Stimulated activated CD8-positive, alpha-beta memory T cell treated with anti-CD3 and anti-CD28 coated beads, Interleukin-7, amount 100 ng/mL, for 48 hours (primary cell): ENCODE data around the gene FIBIN.
"Not testable (repeated sequence)": the region's sequence is repeated elsewhere in the genome, so short reads cannot be mapped to it uniquely, and the experiment has no call there.

Experiments
- DNase-seq, 2 donors: peaks; one replicate each; pipeline ENCODE4 v3.0.0-alpha.2; 2020; ENCODE audit warnings: low read depth in 1 of 2; ENCODE audit errors: extremely low read depth in 1 of 2

The FIBIN gene

GRCh38 chr11:26993965-26994457 is at the start of gene FIBIN:
TSS of gene FIBIN (plus strand) at chr11:26994112. CDS start at chr11:26994527, 415 bp downstream.
- no peak for DNase-seq

GRCh38 chr11:26944866-26945664 is 48.8 kb upstream of the FIBIN start:
- no peak for DNase-seq

- DNase-seq = no peak
Observed at GRCh38 chr11:26946257-26946716, 47.6 kb upstream of the FIBIN start.

GRCh38 chr11:26947379-26947844 is 46.5 kb upstream of the FIBIN start:
- DNase-seq = no peak

- DNase-seq = no peak
Observed at GRCh38 chr11:26947904-26948639, 45.8 kb upstream of the FIBIN start.

- no peak for DNase-seq
Observed at GRCh38 chr11:26948881-26949280, 45.0 kb upstream of the FIBIN start.

- DNase-seq = no peak
Observed at GRCh38 chr11:26949846-26950245, 44.1 kb upstream of the FIBIN start.

- no peak for DNase-seq
Observed at GRCh38 chr11:26950260-26950719, 43.6 kb upstream of the FIBIN start.

GRCh38 chr11:26951809-26952515 is 42.0 kb upstream of the FIBIN start:
- no peak for DNase-seq

- no peak for DNase-seq
Observed at GRCh38 chr11:26953770-26954392, 40.0 kb upstream of the FIBIN start.

- DNase-seq = no peak
Observed at GRCh38 chr11:26958005-26958701, 35.8 kb upstream of the FIBIN start.

GRCh38 chr11:26958702-26959049 is 35.2 kb upstream of the FIBIN start:
- no peak for DNase-seq

- no peak for DNase-seq
Observed at GRCh38 chr11:26960281-26960680, 33.6 kb upstream of the FIBIN start.

- no peak for DNase-seq
Observed at GRCh38 chr11:26963764-26964163, 30.1 kb upstream of the FIBIN start.

- no peak for DNase-seq
Observed at GRCh38 chr11:26964339-26964738, 29.6 kb upstream of the FIBIN start.

- not testable (repeated sequence) for DNase-seq
Observed at GRCh38 chr11:26964847-26965485, 28.9 kb upstream of the FIBIN start.

- DNase-seq = no peak
Observed at GRCh38 chr11:26971961-26972360, 22.0 kb upstream of the FIBIN start.

- DNase-seq = no peak
Observed at GRCh38 chr11:26974069-26974783, 19.7 kb upstream of the FIBIN start.

GRCh38 chr11:26974996-26975395 is 18.9 kb upstream of the FIBIN start:
- DNase-seq = no peak
